HepG2 (cell line): ENCODE data around the gene PROM2. TPM values are rescaled to one million over a fixed set of nuclear protein-coding genes. Genes with fewer than 3 reads are reported as not detected.

ENCODE experiments used
- ATAC-seq: fragments of 200-7000 bp; cut with Tn5 transposase; 3 replicates; pipeline ENCODE4 v1.9.1; 2020; ENCODE audit warnings: mild to moderate bottlenecking, moderate library complexity
- BruUV-seq: library from RNA; stranded (reverse); fragments of 400-500 nt; replicated peaks from 2 replicates; lab custom pipeline; 2021; lab: Mats Ljungman, UMichigan
- CTCF ChIA-PET: fragments of 300-600 bp; formaldehyde crosslinking; extraction: SDS; loops from one replicate; lab custom pipeline; 2021; ENCODE audit warnings: low total read pairs, inconsistent platforms, low intra/inter-chr PET ratio; lab: Yijun Ruan, JAX
- POLR2A ChIA-PET: fragments of 350-600 bp; sonication (Branson Sonifier 250); formaldehyde crosslinking; loops from one replicate; lab custom pipeline; 2020; ENCODE audit warnings: antibody characterized with exemption, inconsistent platforms; lab: Yijun Ruan, JAX
- DNase-seq: peaks from one replicate; pipeline ENCODE4 v3.0.0-alpha.2; 2015; ENCODE audit warnings: low spot score
- FAIRE-seq: peaks from 3 replicates; lab custom pipeline; 2011; peaks lifted over from hg19 to GRCh38; lab: Jason Lieb, UNC
- H2AFZ ChIP-seq: one replicate; pipeline ENCODE4 v1.6.1; 2011; ENCODE audit warnings: low read length, inconsistent platforms
- H3K27ac ChIP-seq: fragments of 300-600 bp; 3 replicates; pipeline ENCODE4 v1.8.0; 2011; ENCODE audit warnings: mixed run types, mild to moderate bottlenecking, mixed read lengths, low read length, inconsistent platforms; ENCODE audit not compliant: insufficient read depth; ENCODE audit errors: extremely low read length
- H3K27me3 ChIP-seq, 2 experiments: fragments of 200-600 bp in 1 of 2; 2 replicates in 1 of 2; 3 replicates in 1 of 2; pipeline versions ENCODE4 v1.6.0 to v1.8.0; 2011; ENCODE audit warnings: low read length in 2 of 2, mild to moderate bottlenecking in 2 of 2, moderate library complexity in 2 of 2, inconsistent platforms in 1 of 2; ENCODE audit not compliant: insufficient read depth in 2 of 2, control insufficient read depth in 1 of 2
- H3K36me3 ChIP-seq, 2 experiments: fragments of 200-600 bp in 1 of 2; replicated peaks in 1 of 2; 2 replicates in 1 of 2; 3 replicates in 1 of 2; pipeline versions ENCODE4 v1.5.1 to v1.8.0; 2011; ENCODE audit warnings: low read length in 2 of 2, inconsistent platforms in 1 of 2; ENCODE audit not compliant: insufficient read depth in 2 of 2, control insufficient read depth in 1 of 2
- H3K4me1 ChIP-seq: 2 replicates; pipeline ENCODE4 v1.5.1; 2012; ENCODE audit warnings: low read length, inconsistent platforms; ENCODE audit not compliant: insufficient read depth
- H3K4me2 ChIP-seq: 2 replicates; pipeline ENCODE4 v1.6.0; 2011; ENCODE audit warnings: low read depth, low read length, inconsistent platforms
- H3K4me3 ChIP-seq, 3 experiments: fragments of 200-600 bp in 1 of 3; sonication (generic), shearing (Covaris generic) in 1 of 3; replicated peaks in 1 of 3; 2 replicates each; pipeline ENCODE4 v1.5.1; 2011 to 2016; ENCODE audit warnings: low read length in 3 of 3, inconsistent platforms in 2 of 3, low read depth in 2 of 3, mild to moderate bottlenecking in 2 of 3, control low read depth in 1 of 3, mixed read lengths in 1 of 3; ENCODE audit not compliant: insufficient read depth in 1 of 3
- H3K79me2 ChIP-seq: one replicate; pipeline ENCODE4 v1.6.1; 2011; ENCODE audit warnings: low read length, inconsistent platforms; ENCODE audit not compliant: insufficient read depth
- H3K9ac ChIP-seq: 2 replicates; pipeline ENCODE4 v1.6.0; 2011; ENCODE audit warnings: mild to moderate bottlenecking, low read depth, low read length, inconsistent platforms; ENCODE audit not compliant: insufficient read depth
- H3K9me3 ChIP-seq: 2 replicates; pipeline ENCODE4 v1.5.1; 2012; ENCODE audit warnings: mild to moderate bottlenecking, low read length
- H4K20me1 ChIP-seq: 2 replicates; pipeline ENCODE4 v1.6.0; 2011; ENCODE audit warnings: inconsistent platforms, mild to moderate bottlenecking, low read length, moderate library complexity; ENCODE audit not compliant: insufficient read depth
- ZNF451 ChIP-seq: sonication (generic); formaldehyde crosslinking; IDR thresholded peaks from 2 replicates; pipeline ENCODE4 v1.5.0; 2020; ENCODE audit warnings: mild to moderate bottlenecking, missing genetic modification reagents
- WGBS: methylation state at CpG from one replicate; pipeline ENCODE4 v1.1.6; 2017; ENCODE audit warnings: low lambda C conversion rate; 5-methylcytosine and 5-hydroxymethylcytosine counted together
- in situ Hi-C: cut with HindIII; loops from 2 replicates; pipeline ENCODE4 v1.10.0; 2017; ENCODE audit warnings: low pct_unique_long_range_greater_than_20kb; ENCODE audit not compliant: extremely low pct_ligation_motif_present
- intact Hi-C: fragments of 100-400 bp; cut with micrococcal nuclease; formaldehyde crosslinking; loops from one replicate; pipeline ENCODE4 v1.10.0; 2022; ENCODE audit not compliant: unreplicated experiment
- polyA plus RNA-seq, 8 experiments: library from polyadenylated mRNA; depleted of rRNA in 3 of 8; stranded (reverse) in 7 of 8; unstranded in 1 of 8; fragments of >200 nt; fragmentation: Illumina TruSeq in 4 of 8; extraction: Trizol in 4 of 8; gene quantifications; 2 replicates each; pipeline versions ENCODE4 v1.2.1 to v1.2.3, GENCODE V29; 2011 to 2016; ENCODE audit warnings: low read depth in 4 of 8, missing spikeins in 1 of 8, mixed read lengths in 1 of 8; ENCODE audit not compliant: insufficient read depth in 1 of 8
- total RNA-seq, 5 experiments: library from RNA; depleted of rRNA; stranded (reverse); fragments of >200 nt; fragmentation: Illumina TruSeq; extraction: Trizol; gene quantifications; 2 replicates each; pipeline ENCODE4 v1.2.3, GENCODE V29; 2016; ENCODE audit warnings: low read depth in 1 of 5
- TF ChIP-seq, protein P1 (sequence below): sonication (generic); formaldehyde crosslinking; IDR thresholded peaks from 2 replicates; pipeline ENCODE4 v1.4.0; 2020; ENCODE audit warnings: missing genetic modification reagents, borderline replicate concordance
- TF ChIP-seq, protein P2 (sequence below): sonication (generic); formaldehyde crosslinking; IDR thresholded peaks from 2 replicates; pipeline ENCODE4 v1.4.0; 2020; ENCODE audit warnings: missing genetic modification reagents, mild to moderate bottlenecking, borderline replicate concordance

The PROM2 gene
- total and polyA plus RNA-seq, 2 of the 13 experiments (the other 11 are each of a cell fraction or from before 2014, with no cell fraction given): not detected

DNA sequence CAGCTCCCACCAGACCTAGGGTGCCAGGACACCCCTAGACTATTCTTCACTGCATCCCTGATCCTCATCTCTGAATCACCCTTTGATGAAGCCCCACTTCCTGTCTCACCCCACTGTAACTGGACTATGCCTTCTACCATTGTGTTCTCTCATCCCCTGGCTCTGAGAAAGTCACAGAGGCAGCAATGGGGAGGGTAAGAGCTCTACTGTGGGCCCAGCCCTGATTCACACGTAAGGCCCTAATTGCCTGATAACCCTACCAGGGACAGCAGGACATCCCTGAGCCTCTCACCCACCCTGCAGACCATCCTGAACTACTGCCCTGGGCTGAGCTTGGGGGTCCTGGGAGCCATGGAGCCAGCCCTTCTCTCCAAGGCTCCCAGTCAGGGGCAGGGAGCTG is 1.5 kb upstream of the PROM2 start:
- CTCF ChIA-PET: no interaction called here

More for the DNA sequence above, 1.5 kb upstream of the PROM2 start:
- H3K9me3 ChIP-seq: no peaks in the 10 kb centered on the region
- no peak overlapping the region for H3K27ac ChIP-seq
- 33% methylated on average over 1 of the region's 1 CpG for WGBS
- H3K36me3 ChIP-seq: no peaks in the 10 kb centered on the region
- intact Hi-C loops: no loop called here
- H3K9ac ChIP-seq: no peak overlapping the region
- H4K20me1 ChIP-seq: no peaks in the 10 kb centered on the region
- in situ Hi-C loops: no loop called here
- H3K79me2 ChIP-seq: no peaks in the 10 kb centered on the region
- TF ChIP-seq, protein P1, sequence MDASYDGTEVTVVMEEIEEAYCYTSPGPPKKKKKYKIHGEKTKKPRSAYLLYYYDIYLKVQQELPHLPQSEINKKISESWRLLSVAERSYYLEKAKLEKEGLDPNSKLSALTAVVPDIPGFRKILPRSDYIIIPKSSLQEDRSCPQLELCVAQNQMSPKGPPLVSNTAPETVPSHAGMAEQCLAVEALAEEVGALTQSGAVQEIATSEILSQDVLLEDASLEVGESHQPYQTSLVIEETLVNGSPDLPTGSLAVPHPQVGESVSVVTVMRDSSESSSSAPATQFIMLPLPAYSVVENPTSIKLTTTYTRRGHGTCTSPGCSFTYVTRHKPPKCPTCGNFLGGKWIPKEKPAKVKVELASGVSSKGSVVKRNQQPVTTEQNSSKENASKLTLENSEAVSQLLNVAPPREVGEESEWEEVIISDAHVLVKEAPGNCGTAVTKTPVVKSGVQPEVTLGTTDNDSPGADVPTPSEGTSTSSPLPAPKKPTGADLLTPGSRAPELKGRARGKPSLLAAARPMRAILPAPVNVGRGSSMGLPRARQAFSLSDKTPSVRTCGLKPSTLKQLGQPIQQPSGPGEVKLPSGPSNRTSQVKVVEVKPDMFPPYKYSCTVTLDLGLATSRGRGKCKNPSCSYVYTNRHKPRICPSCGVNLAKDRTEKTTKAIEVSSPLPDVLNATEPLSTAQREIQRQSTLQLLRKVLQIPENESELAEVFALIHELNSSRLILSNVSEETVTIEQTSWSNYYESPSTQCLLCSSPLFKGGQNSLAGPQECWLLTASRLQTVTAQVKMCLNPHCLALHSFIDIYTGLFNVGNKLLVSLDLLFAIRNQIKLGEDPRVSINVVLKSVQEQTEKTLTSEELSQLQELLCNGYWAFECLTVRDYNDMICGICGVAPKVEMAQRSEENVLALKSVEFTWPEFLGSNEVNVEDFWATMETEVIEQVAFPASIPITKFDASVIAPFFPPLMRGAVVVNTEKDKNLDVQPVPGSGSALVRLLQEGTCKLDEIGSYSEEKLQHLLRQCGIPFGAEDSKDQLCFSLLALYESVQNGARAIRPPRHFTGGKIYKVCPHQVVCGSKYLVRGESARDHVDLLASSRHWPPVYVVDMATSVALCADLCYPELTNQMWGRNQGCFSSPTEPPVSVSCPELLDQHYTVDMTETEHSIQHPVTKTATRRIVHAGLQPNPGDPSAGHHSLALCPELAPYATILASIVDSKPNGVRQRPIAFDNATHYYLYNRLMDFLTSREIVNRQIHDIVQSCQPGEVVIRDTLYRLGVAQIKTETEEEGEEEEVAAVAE (CRISPR knock-in tag): no peak
- TF ChIP-seq, protein P2, sequence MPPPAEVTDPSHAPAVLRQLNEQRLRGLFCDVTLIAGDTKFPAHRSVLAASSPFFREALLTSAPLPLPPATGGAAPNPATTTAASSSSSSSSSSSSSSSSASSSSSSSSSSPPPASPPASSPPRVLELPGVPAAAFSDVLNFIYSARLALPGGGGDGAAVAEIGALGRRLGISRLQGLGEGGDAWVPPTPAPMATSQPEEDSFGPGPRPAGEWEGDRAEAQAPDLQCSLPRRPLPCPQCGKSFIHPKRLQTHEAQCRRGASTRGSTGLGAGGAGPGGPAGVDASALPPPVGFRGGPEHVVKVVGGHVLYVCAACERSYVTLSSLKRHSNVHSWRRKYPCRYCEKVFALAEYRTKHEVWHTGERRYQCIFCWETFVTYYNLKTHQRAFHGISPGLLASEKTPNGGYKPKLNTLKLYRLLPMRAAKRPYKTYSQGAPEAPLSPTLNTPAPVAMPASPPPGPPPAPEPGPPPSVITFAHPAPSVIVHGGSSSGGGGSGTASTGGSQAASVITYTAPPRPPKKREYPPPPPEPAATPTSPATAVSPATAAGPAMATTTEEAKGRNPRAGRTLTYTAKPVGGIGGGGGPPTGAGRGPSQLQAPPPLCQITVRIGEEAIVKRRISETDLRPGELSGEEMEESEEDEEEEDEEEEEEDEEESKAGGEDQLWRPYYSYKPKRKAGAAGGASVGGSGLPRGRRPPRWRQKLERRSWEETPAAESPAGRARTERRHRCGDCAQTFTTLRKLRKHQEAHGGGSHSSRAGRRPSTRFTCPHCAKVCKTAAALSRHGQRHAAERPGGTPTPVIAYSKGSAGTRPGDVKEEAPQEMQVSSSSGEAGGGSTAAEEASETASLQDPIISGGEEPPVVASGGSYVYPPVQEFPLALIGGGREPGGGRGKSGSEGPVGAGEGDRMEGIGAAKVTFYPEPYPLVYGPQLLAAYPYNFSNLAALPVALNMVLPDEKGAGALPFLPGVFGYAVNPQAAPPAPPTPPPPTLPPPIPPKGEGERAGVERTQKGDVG (CRISPR knock-in tag): no peak
- no peak for TF ChIP-seq ZNF451 (CRISPR knock-in tag)
- no peak overlapping the region for H2AFZ ChIP-seq
- H3K4me1 ChIP-seq: no peaks in the 10 kb centered on the region
- no peak for FAIRE-seq
- ATAC-seq: no peak
- no peak overlapping the region for H3K4me3 ChIP-seq
- DNase-seq: no peak
- POLR2A ChIA-PET: no interaction called here
- H3K27me3 ChIP-seq: peaks cover 11 to 40% of the 10 kb centered on the region in 2 experiments; a peak in 3 of 5 replicates
- no TSS peak for BruUV-seq
- H3K4me2 ChIP-seq: no peak overlapping the region
